Measurements from ENCODE around the gene PFDN5.

The PFDN5 gene

DNA sequence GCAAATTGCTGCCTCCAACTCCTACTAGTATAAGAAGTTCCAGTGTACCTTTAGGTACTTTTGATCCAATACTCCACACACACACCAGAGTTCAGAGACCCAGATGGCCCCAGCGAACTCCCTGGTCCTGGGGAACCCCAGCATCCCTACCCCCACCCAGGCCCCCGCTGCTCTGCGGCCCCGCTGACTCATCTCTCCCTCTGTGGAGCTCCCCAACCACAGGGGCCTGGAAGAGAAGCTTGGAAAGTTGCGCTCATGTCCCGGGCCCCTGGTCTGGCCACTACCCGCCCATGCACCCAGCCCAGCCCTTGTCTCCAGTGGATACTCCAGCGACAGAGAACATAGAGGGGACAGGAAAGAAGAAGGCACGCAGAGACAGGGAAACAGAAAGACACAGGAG lies 45.1 kb downstream of the PFDN5 start:
- TF ChIP-seq, protein P1, sequence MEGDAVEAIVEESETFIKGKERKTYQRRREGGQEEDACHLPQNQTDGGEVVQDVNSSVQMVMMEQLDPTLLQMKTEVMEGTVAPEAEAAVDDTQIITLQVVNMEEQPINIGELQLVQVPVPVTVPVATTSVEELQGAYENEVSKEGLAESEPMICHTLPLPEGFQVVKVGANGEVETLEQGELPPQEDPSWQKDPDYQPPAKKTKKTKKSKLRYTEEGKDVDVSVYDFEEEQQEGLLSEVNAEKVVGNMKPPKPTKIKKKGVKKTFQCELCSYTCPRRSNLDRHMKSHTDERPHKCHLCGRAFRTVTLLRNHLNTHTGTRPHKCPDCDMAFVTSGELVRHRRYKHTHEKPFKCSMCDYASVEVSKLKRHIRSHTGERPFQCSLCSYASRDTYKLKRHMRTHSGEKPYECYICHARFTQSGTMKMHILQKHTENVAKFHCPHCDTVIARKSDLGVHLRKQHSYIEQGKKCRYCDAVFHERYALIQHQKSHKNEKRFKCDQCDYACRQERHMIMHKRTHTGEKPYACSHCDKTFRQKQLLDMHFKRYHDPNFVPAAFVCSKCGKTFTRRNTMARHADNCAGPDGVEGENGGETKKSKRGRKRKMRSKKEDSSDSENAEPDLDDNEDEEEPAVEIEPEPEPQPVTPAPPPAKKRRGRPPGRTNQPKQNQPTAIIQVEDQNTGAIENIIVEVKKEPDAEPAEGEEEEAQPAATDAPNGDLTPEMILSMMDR (IDR thresholded peaks at IDR 0.05; ENCODE audit: unreplicated experiment in 3 of 3): no peak
- no peaks in the 10 kb centered on the region for H3K36me3 Mint-ChIP-seq (ENCODE audit: low read depth)
- H3K9me3 Mint-ChIP-seq: no peaks in the 10 kb centered on the region
- no peak overlapping the region for H3K27ac Mint-ChIP-seq
- no peak overlapping the region for H3K4me3 Mint-ChIP-seq
- H3K27me3 Mint-ChIP-seq (ENCODE audit: low read depth): peaks cover 21% of the 10 kb centered on the region
- peaks cover 34% of the 10 kb centered on the region for H3K4me1 Mint-ChIP-seq

DNA sequence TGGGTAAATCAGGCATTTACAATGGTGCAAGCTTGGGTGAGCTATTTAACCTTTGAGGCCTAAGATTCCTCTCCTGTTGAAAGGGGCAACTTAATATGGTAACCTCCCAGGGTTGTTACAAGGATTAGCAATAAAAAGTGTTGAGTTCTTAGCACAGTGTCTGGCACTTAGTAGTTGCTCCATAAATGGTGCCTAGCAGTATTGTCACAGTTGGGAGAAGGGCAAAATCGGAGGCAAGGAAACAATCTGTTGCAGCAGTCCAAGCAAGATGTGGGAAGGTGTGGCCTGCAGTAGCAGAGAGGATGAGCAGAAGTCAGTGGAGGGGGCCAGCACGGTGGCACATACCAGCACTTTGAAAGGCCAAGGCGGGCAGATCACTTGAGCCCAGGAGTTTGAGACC lies 48.1 kb downstream of the PFDN5 start:
- Mint-ChIP-seq H3K36me3 (ENCODE audit: low read depth) (no peaks in the 10 kb centered on the region), H3K4me3 (peak overlapping the region; percentile 67 to 82 (median 76)), H3K9me3 (no peaks in the 10 kb centered on the region), H3K4me1 (peaks cover 28% of the 10 kb centered on the region), H3K27me3 (ENCODE audit: low read depth) (peaks cover 15% of the 10 kb centered on the region), H3K27ac (peak overlapping the region in 2 of 3 experiments; percentile 8 to 43)
- TF ChIP-seq, protein P1 (IDR thresholded peaks at IDR 0.05; ENCODE audit: unreplicated experiment in 3 of 3): no peak

DNA sequence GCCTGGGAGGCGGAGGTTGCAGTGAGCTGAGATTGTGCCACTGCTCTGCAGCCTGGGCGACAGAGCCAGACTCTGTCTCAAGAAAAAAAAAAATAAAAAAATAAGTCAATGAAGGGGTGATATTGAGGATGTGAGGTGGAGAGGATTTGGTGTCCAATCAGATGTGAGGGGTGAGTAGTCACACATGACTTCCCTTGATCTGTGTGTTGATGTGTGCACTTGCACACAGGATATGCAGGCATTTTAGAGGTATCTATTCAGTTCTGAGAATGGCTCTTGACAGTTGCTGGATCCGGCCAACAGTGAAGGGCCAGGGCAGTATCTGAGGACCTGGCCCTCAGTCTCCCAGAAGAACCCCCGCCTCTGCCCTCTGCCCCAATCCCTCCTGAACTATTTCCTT lies 48.6 kb downstream of the PFDN5 start:
- Mint-ChIP-seq H3K4me1 (peaks cover 26% of the 10 kb centered on the region), H3K9me3 (no peaks in the 10 kb centered on the region), H3K27ac (peak overlapping the region; percentile 8 to 46 (median 38)), H3K36me3 (ENCODE audit: low read depth) (no peaks in the 10 kb centered on the region), H3K27me3 (ENCODE audit: low read depth) (peaks cover 15% of the 10 kb centered on the region), H3K4me3 (peak overlapping the region; percentile 67 to 82 (median 76))
- TF ChIP-seq, protein P1 (IDR thresholded peaks at IDR 0.05; ENCODE audit: unreplicated experiment in 3 of 3): no peak

DNA sequence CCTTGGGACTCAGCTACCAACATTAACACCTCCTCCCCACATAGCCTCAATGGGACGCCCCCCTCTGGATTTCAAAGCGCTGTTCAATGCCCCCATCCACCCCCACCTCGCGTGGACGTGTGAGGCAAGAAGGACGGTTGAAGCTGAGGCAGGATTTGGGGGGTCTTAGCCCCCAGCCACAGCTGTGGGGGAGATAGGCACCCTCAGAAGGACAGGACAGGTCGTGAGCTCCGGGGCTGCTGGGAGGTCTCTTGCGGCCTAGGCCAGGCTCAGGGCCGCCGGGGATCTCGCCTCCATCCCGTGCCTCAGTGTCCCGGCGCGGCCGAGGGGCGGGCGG lies 49.1 kb downstream of the PFDN5 start:
- peaks cover 15% of the 10 kb centered on the region for H3K27me3 Mint-ChIP-seq (ENCODE audit: low read depth)
- H3K27ac Mint-ChIP-seq: peak overlapping the region; percentile 8 to 46 (median 38)
- TF ChIP-seq, protein P1 (IDR thresholded peaks at IDR 0.05; ENCODE audit: unreplicated experiment in 3 of 3): no peak

DNA sequence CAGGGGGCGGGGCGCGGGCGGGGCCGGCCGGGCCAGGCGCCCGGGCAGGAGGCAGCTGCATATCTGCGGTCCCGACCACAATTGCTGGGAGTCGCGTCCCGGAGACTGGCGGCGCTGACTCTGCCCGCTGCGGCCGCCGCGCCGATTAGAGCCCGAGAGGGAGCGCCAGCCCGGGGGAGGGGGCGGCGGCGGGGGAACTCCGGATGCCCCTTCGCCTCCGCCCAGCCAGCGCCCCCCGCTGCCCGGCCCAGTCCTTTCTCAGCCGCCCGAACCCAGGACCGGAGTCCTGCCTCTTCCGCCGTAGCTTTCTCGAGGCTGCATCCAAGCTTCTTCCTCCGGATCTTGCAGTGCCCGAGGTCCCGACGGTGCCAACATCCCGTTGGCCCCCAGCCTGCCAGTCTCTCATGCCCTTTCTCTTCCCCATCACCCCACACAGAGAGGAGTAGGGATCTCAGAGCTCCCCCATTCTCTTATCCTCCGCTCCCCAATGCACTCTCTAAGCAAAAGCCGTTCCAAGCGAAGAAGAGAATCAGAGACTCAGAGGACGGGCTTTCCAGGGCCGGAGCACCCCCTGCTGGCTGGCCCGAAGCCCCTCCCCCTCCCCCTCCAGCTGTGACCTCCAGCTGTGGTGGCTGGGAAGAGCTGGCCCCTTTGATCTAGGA lies 49.6 kb downstream of the PFDN5 start:
- Mint-ChIP-seq H3K36me3 (ENCODE audit: low read depth) (no peaks in the 10 kb centered on the region), H3K27me3 (ENCODE audit: low read depth) (peaks cover 15% of the 10 kb centered on the region), H3K9me3 (no peaks in the 10 kb centered on the region), H3K4me3 (peak overlapping the region; percentile 98 to 99 (median 98)), H3K27ac (peak overlapping the region; percentile 89 to 96 (median 92)), H3K4me1 (peaks cover 26% of the 10 kb centered on the region)
- TF ChIP-seq, protein P1 (IDR thresholded peaks at IDR 0.05; ENCODE audit: unreplicated experiment in 3 of 3): peak; percentile 53 to 74 (median 62)

More for the DNA sequence above, 49.1 kb downstream of the PFDN5 start:
- H3K9me3 Mint-ChIP-seq: no peaks in the 10 kb centered on the region
- peak overlapping the region; percentile 67 to 82 (median 76) for H3K4me3 Mint-ChIP-seq
- H3K36me3 Mint-ChIP-seq (ENCODE audit: low read depth): no peaks in the 10 kb centered on the region
- H3K4me1 Mint-ChIP-seq: peaks cover 26% of the 10 kb centered on the region

Measured in nephron (organoid).